Colon (tissue), 2 donors: Measurements from ENCODE around the gene CHD2.

Source experiments
- FAIRE-seq: peaks from 2 replicates; lab custom pipeline; 2012; peaks lifted over from hg19 to GRCh38; lab: Jason Lieb, UNC
- donor health status: control.
- donor health status: control.

CHD2 gene

GRCh38 chr15:92885224-92886041, 14.7 kb upstream of the CHD2 start:
- FAIRE-seq = peak; percentile 36

GRCh38 chr15:92886042-92886537, 14.0 kb upstream of the CHD2 start:
- no peak for FAIRE-seq

- no peak for FAIRE-seq
Measured at GRCh38 chr15:92886815-92887214, 13.3 kb upstream of the CHD2 start.

- peak; percentile 31 for FAIRE-seq
Measured at GRCh38 chr15:92887869-92888268, 12.3 kb upstream of the CHD2 start.

GRCh38 chr15:92889390-92890107, 10.6 kb upstream of the CHD2 start:
- FAIRE-seq = no peak

- no peak for FAIRE-seq
Measured at GRCh38 chr15:92891533-92892200, 8.5 kb upstream of the CHD2 start.

GRCh38 chr15:92892201-92892555, 7.9 kb upstream of the CHD2 start:
- no peak for FAIRE-seq

GRCh38 chr15:92893200-92893599, 6.9 kb upstream of the CHD2 start:
- FAIRE-seq = no peak

- no peak for FAIRE-seq
Measured at GRCh38 chr15:92896561-92896960, 3.6 kb upstream of the CHD2 start.

GRCh38 chr15:92897620-92898019, 2.5 kb upstream of the CHD2 start:
- no peak for FAIRE-seq

- FAIRE-seq = no peak
Measured at GRCh38 chr15:92898988-92899582, 1.0 kb upstream of the CHD2 start.

GRCh38 chr15:92899601-92899947, 550 bp upstream of the CHD2 start:
- FAIRE-seq = no peak

GRCh38 chr15:92900731-92901071, 577 bp downstream of the CHD2 start:
- FAIRE-seq = no peak

GRCh38 chr15:92901072-92901761, 1.1 kb downstream of the CHD2 start:
- no peak for FAIRE-seq

- FAIRE-seq = no peak
Measured at GRCh38 chr15:92901995-92902394, 1.9 kb downstream of the CHD2 start.

GRCh38 chr15:92902737-92903593, 2.8 kb downstream of the CHD2 start:
- FAIRE-seq = no peak

GRCh38 chr15:92903631-92903965, 3.5 kb downstream of the CHD2 start:
- FAIRE-seq = no peak

GRCh38 chr15:92903966-92904721, 4.0 kb downstream of the CHD2 start:
- FAIRE-seq = no peak

- no peak for FAIRE-seq
Measured at GRCh38 chr15:92904722-92905571, 4.8 kb downstream of the CHD2 start.

- no peak for FAIRE-seq
Measured at GRCh38 chr15:92906020-92906419, 5.9 kb downstream of the CHD2 start.
